NB4 (cell line): Measurements from ENCODE around the gene AIF1.

ENCODE experiments used
- DNase-seq: peaks from one replicate; pipeline ENCODE4 v3.0.0; 2010; ENCODE audit warnings: low read depth
- H3K4me3 ChIP-seq: one replicate; pipeline ENCODE4 v1.5.1; 2011; ENCODE audit warnings: mild to moderate bottlenecking, low read depth, low read length, moderate library complexity
- CTCF ChIP-seq: IDR thresholded peaks from one replicate; pipeline ENCODE4 v1.5.1; 2012; ENCODE audit warnings: low read depth, low read length
- MAX ChIP-seq: IDR thresholded peaks from 2 replicates; pipeline ENCODE4 v1.6.1; 2011; ENCODE audit warnings: low read depth, low read length
- MYC ChIP-seq: IDR thresholded peaks from 2 replicates; pipeline ENCODE4 v1.6.1; 2011; ENCODE audit warnings: low read depth, low read length
- POLR2A ChIP-seq: IDR thresholded peaks from 2 replicates; pipeline ENCODE4 v1.6.1; 2011; ENCODE audit warnings: mild to moderate bottlenecking; ENCODE audit not compliant: insufficient read length; ENCODE audit errors: extremely low read depth

Gene AIF1

GRCh38 chr6:31621991-31622390, 7.0 kb downstream of the AIF1 start:
- no peak for DNase-seq
- no peak for TF ChIP-seq MAX
- TF ChIP-seq POLR2A = no peak
- TF ChIP-seq CTCF = no peak
- TF ChIP-seq MYC = no peak
- H3K4me3 ChIP-seq = peak overlapping the region; percentile 77

- TF ChIP-seq POLR2A = no peak
- DNase-seq = peak; percentile 65
- H3K4me3 ChIP-seq = peak overlapping the region; percentile 77
These were observed 7.7 kb downstream of the AIF1 start for GRCh38 chr6:31622684-31623091.

- DNase-seq = no peak
- H3K4me3 ChIP-seq = no peak overlapping the region
- TF ChIP-seq CTCF (no peak), MYC (no peak), POLR2A (no peak)
These were observed 9.0 kb downstream of the AIF1 start for GRCh38 chr6:31624070-31624469.

GRCh38 chr6:31626952-31627351, 11.9 kb downstream of the AIF1 start:
- DNase-seq = no peak

GRCh38 chr6:31627690-31628287, 12.8 kb downstream of the AIF1 start:
- H3K4me3 ChIP-seq = no peak overlapping the region
- DNase-seq = no peak
- TF ChIP-seq POLR2A (no peak), MYC (no peak), CTCF (no peak), MAX (no peak)

More at GRCh38 chr6:31626952-31627351, 11.9 kb downstream of the AIF1 start:
- no peak for TF ChIP-seq MAX
- TF ChIP-seq CTCF = no peak
- no peak for TF ChIP-seq MYC
- no peak for TF ChIP-seq POLR2A
- no peak overlapping the region for H3K4me3 ChIP-seq

- no peak overlapping the region for H3K4me3 ChIP-seq
- TF ChIP-seq MYC = no peak
- no peak for TF ChIP-seq MAX
- no peak for TF ChIP-seq POLR2A
- no peak for TF ChIP-seq CTCF
- no peak for DNase-seq
These were observed 14.0 kb downstream of the AIF1 start for GRCh38 chr6:31629014-31629413.
